Measurements from ENCODE around the gene SLC41A3.

DNA sequence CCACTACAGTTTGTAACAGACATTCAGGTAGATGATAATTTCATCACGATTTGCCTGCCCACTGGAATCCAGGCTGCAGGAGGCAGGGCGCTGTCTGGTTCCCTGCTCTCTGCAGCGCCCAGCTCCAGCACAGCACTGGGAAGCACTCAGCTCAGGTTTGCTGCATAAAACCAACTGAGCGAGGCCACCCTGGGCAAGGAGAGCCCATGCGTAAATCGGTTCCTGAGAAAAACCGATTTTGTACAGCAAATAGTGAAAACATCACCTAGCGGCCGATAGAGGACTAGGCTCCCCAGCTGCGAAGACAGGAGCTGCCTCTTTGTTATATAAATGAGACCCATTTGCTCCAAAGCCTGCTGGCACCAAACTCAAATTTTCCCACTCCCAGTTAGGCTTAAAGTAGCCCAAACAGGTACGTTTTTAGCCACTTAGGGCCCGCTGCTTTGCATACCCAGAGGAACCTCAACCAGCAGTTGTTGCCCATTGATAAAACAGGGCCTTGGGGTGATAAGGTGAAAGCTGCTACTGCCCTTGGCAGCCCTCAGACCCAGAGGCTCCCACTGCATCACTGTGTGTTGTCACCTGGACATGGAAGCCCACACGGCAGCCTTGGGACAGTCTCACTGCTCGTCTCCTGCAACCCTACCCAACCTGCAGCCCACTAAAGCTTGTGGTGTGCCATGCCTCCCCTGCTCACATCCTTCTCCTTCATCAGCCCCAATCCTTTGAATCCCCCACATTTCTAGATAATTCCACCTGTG is 49.0 kb upstream of the SLC41A3 start:
- TF ChIP-seq, protein P1, sequence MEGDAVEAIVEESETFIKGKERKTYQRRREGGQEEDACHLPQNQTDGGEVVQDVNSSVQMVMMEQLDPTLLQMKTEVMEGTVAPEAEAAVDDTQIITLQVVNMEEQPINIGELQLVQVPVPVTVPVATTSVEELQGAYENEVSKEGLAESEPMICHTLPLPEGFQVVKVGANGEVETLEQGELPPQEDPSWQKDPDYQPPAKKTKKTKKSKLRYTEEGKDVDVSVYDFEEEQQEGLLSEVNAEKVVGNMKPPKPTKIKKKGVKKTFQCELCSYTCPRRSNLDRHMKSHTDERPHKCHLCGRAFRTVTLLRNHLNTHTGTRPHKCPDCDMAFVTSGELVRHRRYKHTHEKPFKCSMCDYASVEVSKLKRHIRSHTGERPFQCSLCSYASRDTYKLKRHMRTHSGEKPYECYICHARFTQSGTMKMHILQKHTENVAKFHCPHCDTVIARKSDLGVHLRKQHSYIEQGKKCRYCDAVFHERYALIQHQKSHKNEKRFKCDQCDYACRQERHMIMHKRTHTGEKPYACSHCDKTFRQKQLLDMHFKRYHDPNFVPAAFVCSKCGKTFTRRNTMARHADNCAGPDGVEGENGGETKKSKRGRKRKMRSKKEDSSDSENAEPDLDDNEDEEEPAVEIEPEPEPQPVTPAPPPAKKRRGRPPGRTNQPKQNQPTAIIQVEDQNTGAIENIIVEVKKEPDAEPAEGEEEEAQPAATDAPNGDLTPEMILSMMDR (IDR thresholded peaks at IDR 0.05) = no peak
- TF ChIP-seq POLR2A (IDR thresholded peaks at IDR 0.05) (no peak), POLR2AphosphoS5 (IDR thresholded peaks at IDR 0.05) (no peak), EP300 (IDR thresholded peaks at IDR 0.05; ENCODE audit: low read depth) (no peak)

All from transverse colon (tissue), 4 donors.